ENCODE results near the gene IER5. TPM values are rescaled to one million over a fixed set of nuclear protein-coding genes. Genes with fewer than 3 reads are reported as not detected.

Gene IER5
- polyA plus RNA-seq, 1 of the 3 experiments (the other 2 are of a cell fraction): 52.9 TPM

- Histone ChIP-seq H3K4me3 (ENCODE audit: low read depth in 2 of 2, low read length in 1 of 2) (no peak overlapping the region), H3K9ac (no peak overlapping the region), H3K4me1 (ENCODE audit: control insufficient read depth in 1 of 2, insufficient read depth in 2 of 2, low read depth in 1 of 2, low read length in 1 of 2) (peaks cover 8 to 16% of the 10 kb centered on the region in 2 experiments; a peak in 2 of 4 replicates), H3K36me3 (replicated peaks in 1 of 2; ENCODE audit: control insufficient read depth in 1 of 2, insufficient read depth in 2 of 2, low read length in 1 of 2) (no peaks in the 10 kb centered on the region), H3K27ac (ENCODE audit: low read depth in 2 of 2, low read length in 1 of 2) (no peak overlapping the region), H3K4me2 (no peak overlapping the region), H2AFZ (ENCODE audit: low read depth) (no peak overlapping the region), H3K9me3 (no peaks in the 10 kb centered on the region), H3F3A (replicated peaks; ENCODE audit: insufficient read depth) (no peaks in the 10 kb centered on the region), H4K20me1 (ENCODE audit: insufficient read depth) (no peaks in the 10 kb centered on the region), H3K79me2 (ENCODE audit: insufficient read depth) (no peaks in the 10 kb centered on the region), H3K9me2 (no peaks in the 10 kb centered on the region), H3K27me3 (ENCODE audit: insufficient read depth) (no peaks in the 10 kb centered on the region)
- CTCF ChIA-PET: no interaction called here
- POLR2A ChIA-PET: no interaction called here
- WGBS (ENCODE audit: low lambda C conversion rate): 58% methylated on average over 2 of the region's 2 CpGs
- TF ChIP-seq FOXJ3 (CRISPR knock-in tag; IDR thresholded peaks at IDR 0.05) (no peak), NRF1 (IDR thresholded peaks at IDR 0.05; ENCODE audit: low read depth, low read length) (no peak), IRF3 (IDR thresholded peaks at IDR 0.05; ENCODE audit: low read depth, low read length) (no peak), ELF1 (IDR thresholded peaks at IDR 0.05) (no peak)
- DNase-seq: no peak
Measured at GRCh38 chr1:181124291-181124751, 35.8 kb downstream of the IER5 start.

GRCh38 chr1:181126289-181126688 is 37.8 kb downstream of the IER5 start:
- Histone ChIP-seq H3K27ac (ENCODE audit: low read depth in 2 of 2, low read length in 1 of 2) (no peak overlapping the region), H3K4me1 (ENCODE audit: control insufficient read depth in 1 of 2, insufficient read depth in 2 of 2, low read depth in 1 of 2, low read length in 1 of 2) (peaks cover 8 to 17% of the 10 kb centered on the region in 2 experiments; a peak in 2 of 4 replicates), H3K36me3 (replicated peaks in 1 of 2; ENCODE audit: control insufficient read depth in 1 of 2, insufficient read depth in 2 of 2, low read length in 1 of 2) (no peaks in the 10 kb centered on the region), H4K20me1 (ENCODE audit: insufficient read depth) (no peaks in the 10 kb centered on the region), H3K27me3 (ENCODE audit: insufficient read depth) (no peaks in the 10 kb centered on the region), H3K4me3 (ENCODE audit: low read depth in 2 of 2, low read length in 1 of 2) (no peak overlapping the region), H3K9ac (no peak overlapping the region), H3K9me3 (no peaks in the 10 kb centered on the region), H3K4me2 (no peak overlapping the region), H3F3A (replicated peaks; ENCODE audit: insufficient read depth) (no peaks in the 10 kb centered on the region), H3K9me2 (no peaks in the 10 kb centered on the region), H2AFZ (ENCODE audit: low read depth) (no peak overlapping the region), H3K79me2 (ENCODE audit: insufficient read depth) (no peaks in the 10 kb centered on the region)
- ChIA-PET POLR2A (interaction anchor here (1.0 to 1.4 kb wide), 3 partner anchors 9 to 37 kb away, joined by 4 to 6 read pairs (median 6); partner anchors contain the start of gene IER5), CTCF (interaction anchor here (0.7 to 2.1 kb wide), 5 partner anchors 8 to 42 kb away, joined by 3 to 17 read pairs (median 4); no protein-coding TSS in a partner anchor)
- DNase-seq: no peak
- 75% methylated on average over 4 of the region's 4 CpGs for WGBS (ENCODE audit: low lambda C conversion rate)
- TF ChIP-seq MEF2A (IDR thresholded peaks at IDR 0.05; ENCODE audit: borderline replicate concordance, low read depth): no peak
- TF ChIP-seq GATA2 (CRISPR knock-in tag; IDR thresholded peaks at IDR 0.05): no peak
- TF ChIP-seq RCOR1 (IDR thresholded peaks at IDR 0.05; ENCODE audit: low read length): no peak
- no peak for TF ChIP-seq SIN3A (IDR thresholded peaks at IDR 0.05; ENCODE audit: borderline replicate concordance, low read depth, low read length)
- no peak for TF ChIP-seq JUND (IDR thresholded peaks at IDR 0.05)
- TF ChIP-seq, protein P1, sequence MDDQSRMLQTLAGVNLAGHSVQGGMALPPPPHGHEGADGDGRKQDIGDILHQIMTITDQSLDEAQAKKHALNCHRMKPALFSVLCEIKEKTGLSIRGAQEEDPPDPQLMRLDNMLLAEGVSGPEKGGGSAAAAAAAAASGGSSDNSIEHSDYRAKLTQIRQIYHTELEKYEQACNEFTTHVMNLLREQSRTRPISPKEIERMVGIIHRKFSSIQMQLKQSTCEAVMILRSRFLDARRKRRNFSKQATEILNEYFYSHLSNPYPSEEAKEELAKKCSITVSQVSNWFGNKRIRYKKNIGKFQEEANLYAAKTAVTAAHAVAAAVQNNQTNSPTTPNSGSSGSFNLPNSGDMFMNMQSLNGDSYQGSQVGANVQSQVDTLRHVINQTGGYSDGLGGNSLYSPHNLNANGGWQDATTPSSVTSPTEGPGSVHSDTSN (IDR thresholded peaks at IDR 0.05): no peak
- TF ChIP-seq FOXJ3 (CRISPR knock-in tag; IDR thresholded peaks at IDR 0.05): no peak
- no peak for TF ChIP-seq IRF3 (IDR thresholded peaks at IDR 0.05; ENCODE audit: low read depth, low read length)
- TF ChIP-seq ELF1 (IDR thresholded peaks at IDR 0.05): no peak
- TF ChIP-seq CTCF (IDR thresholded peaks at IDR 0.05): no peak
- no peak for TF ChIP-seq YY1 (IDR thresholded peaks at IDR 0.05; ENCODE audit: low read depth)
- TF ChIP-seq TAF1 (IDR thresholded peaks at IDR 0.05; ENCODE audit: borderline replicate concordance, low read depth, low read length): no peak
- no peak for TF ChIP-seq TEAD4 (IDR thresholded peaks at IDR 0.05; ENCODE audit: borderline replicate concordance, insufficient read depth)
- TF ChIP-seq POLR2AphosphoS5 (IDR thresholded peaks at IDR 0.05; ENCODE audit: low read depth, low read length): no peak
- TF ChIP-seq, protein P2, sequence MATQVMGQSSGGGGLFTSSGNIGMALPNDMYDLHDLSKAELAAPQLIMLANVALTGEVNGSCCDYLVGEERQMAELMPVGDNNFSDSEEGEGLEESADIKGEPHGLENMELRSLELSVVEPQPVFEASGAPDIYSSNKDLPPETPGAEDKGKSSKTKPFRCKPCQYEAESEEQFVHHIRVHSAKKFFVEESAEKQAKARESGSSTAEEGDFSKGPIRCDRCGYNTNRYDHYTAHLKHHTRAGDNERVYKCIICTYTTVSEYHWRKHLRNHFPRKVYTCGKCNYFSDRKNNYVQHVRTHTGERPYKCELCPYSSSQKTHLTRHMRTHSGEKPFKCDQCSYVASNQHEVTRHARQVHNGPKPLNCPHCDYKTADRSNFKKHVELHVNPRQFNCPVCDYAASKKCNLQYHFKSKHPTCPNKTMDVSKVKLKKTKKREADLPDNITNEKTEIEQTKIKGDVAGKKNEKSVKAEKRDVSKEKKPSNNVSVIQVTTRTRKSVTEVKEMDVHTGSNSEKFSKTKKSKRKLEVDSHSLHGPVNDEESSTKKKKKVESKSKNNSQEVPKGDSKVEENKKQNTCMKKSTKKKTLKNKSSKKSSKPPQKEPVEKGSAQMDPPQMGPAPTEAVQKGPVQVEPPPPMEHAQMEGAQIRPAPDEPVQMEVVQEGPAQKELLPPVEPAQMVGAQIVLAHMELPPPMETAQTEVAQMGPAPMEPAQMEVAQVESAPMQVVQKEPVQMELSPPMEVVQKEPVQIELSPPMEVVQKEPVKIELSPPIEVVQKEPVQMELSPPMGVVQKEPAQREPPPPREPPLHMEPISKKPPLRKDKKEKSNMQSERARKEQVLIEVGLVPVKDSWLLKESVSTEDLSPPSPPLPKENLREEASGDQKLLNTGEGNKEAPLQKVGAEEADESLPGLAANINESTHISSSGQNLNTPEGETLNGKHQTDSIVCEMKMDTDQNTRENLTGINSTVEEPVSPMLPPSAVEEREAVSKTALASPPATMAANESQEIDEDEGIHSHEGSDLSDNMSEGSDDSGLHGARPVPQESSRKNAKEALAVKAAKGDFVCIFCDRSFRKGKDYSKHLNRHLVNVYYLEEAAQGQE (IDR thresholded peaks at IDR 0.05; ENCODE audit: low read depth, low read length): no peak
- no peak for TF ChIP-seq EZH2phosphoT487 (IDR thresholded peaks at IDR 0.05; ENCODE audit: borderline replicate concordance, low read depth)
- no peak for TF ChIP-seq EP300 (IDR thresholded peaks at IDR 0.05; ENCODE audit: borderline replicate concordance in 1 of 2, low read depth in 1 of 2, low read length in 1 of 2)
